HG03469 (cell line): ENCODE results near the gene GCFC2.
A peak's percentile ranks its signal among the peaks of the same experiment; 100 is the strongest.
"Not testable (repeated sequence)": the region's sequence is repeated elsewhere in the genome, so short reads cannot be mapped to it uniquely, and the experiment has no call there.

ENCODE experiments used
- ATAC-seq: cut with Tn5 transposase; IDR thresholded peaks from one replicate; pipeline ENCODE4 v1.9.1; 2021; ENCODE audit warnings: mild to moderate bottlenecking, moderate library complexity, moderate number of reproducible peaks; ENCODE audit not compliant: unreplicated experiment

GCFC2 gene

GRCh38 chr2:75683430-75683829 is 27.3 kb downstream of the GCFC2 start:
- ATAC-seq: not testable (repeated sequence)

DNA sequence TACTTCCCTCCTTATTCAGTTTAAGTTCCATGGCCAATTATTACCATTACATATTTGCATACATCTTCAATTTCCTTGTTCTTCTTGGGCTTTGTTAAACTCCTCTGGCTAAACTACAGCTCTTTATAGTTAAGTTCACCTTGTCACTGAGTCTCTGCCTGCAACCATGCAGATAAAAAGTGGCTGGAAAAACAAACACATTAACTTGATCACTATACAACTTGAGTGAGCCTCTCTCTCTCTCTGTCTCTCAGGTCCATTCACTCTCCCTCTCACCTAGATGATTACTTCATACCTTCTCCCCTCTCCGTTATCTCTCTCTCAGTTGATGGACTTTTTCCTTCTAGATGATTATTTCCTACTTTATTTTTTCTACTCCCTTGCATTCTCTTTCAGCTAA is 30.3 kb downstream of the GCFC2 start:
- no peak for ATAC-seq

GRCh38 chr2:75679556-75679955 is 31.2 kb downstream of the GCFC2 start:
- no peak for ATAC-seq

DNA sequence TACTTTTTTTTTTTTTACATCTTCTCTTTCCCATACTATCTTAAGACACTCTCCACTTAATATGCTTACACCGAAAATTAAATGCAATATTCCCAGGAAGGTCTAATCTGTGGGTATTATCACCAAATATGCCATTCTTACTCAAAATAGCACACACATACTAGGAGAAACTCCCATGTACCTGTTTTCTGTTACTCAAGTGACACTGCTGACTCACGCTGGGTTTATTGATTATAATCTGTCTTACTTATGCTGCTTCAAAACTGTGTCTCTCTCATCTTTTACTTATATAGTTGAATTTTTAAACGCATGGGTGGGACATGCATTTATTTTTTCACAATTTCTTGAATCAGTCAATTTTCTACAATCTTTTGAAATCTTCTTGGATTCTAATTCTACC is 34.3 kb downstream of the GCFC2 start:
- no peak for ATAC-seq

GRCh38 chr2:75675908-75676307 is 34.8 kb downstream of the GCFC2 start:
- no peak for ATAC-seq

DNA sequence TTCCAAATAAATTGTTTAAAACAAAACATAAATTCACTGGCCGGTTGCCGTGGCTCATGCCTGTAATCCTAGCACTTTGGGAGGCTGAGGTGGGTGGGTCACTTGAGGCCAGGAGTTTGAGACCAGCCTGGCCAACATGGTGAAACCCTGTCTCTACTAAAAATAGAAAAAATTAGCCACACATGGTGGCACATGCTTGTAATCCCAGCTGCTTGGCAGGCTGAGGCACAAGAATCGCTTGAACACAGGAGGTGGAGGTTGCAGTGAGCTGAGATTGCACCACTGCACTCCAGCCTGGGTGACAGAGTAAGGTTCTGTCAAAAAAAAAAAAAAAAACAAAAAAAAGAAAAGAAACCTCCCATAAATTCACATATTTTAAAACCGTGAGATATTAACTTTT is 35.3 kb downstream of the GCFC2 start:
- ATAC-seq: not testable (repeated sequence)

DNA sequence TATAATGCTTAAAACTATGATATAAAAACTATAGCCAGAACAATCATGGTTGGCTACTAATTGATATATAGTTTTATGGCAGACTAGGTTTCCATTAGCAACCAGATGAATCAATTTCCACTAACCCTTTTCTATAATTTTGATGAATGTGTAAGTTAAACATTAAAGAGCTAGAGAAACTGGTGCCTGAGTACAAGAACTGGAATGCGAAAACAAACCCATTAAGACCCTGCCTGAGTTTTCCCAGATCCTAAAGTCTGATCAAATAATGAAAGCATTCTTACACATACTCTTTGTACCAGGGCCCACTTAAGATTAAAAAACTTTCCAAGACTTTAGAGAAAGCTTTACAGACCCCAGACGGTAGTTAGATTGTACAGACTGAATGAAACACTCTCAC is 42.8 kb downstream of the GCFC2 start:
- ATAC-seq: no peak

DNA sequence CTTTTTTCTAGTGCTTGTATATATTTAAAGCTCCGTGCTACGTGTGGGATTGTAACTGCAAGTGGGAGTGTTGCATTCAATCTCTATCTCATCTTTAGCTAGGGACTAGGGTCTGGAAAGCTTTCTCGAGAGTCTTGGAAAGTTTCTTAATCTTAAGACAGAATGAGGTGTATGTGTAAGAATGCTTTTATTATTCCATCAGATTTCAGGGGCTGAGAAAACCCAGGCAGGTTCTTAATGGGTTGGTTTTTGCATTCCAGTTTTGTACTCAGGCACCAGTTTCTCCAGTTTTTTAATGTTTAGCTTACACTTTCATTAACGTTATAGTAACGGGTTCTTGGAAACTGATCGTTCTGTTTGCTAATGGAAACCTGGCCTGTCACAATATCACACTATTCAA is 43.8 kb downstream of the GCFC2 start:
- no peak for ATAC-seq

- ATAC-seq: no peak
Measured at GRCh38 chr2:75657798-75658197, 52.9 kb downstream of the GCFC2 start.

DNA sequence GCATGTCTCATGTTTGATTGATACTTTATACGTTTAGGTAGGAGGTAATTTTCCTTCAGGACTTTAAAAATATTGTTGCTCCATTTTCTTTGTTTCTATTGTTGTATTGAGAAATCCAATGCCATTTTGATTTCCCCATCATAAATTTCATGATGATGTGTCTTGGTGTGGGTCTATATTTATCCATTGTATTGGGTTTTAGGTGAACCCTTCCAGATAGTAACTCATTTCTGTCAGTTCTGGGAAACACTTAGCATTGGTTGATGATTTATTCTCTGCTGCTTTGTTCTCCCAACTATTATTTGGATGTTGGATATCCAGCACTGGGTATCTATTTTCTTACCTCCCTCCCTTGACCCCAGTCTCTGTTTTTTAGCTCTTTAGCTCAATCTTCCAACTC is 54.2 kb downstream of the GCFC2 start:
- no peak for ATAC-seq

DNA sequence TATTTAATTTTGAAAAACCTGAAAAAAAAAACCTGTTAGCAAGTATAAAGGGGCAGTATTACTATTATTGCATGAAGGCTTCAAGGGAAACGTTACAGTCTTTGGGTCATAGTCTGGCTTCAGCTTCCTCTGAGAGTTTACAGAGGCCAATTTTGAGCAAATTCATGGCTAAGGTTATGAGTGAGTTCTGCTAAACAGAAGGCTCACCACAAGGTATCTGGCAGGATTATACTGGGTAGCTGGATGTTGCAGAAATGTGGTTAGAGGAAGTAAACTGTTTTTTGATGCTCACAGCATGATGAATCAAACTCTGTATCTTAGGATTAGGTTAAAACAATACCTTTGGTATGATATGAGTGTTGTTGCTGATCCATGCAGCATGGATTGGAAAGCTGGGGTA is 54.9 kb downstream of the GCFC2 start:
- no peak for ATAC-seq

DNA sequence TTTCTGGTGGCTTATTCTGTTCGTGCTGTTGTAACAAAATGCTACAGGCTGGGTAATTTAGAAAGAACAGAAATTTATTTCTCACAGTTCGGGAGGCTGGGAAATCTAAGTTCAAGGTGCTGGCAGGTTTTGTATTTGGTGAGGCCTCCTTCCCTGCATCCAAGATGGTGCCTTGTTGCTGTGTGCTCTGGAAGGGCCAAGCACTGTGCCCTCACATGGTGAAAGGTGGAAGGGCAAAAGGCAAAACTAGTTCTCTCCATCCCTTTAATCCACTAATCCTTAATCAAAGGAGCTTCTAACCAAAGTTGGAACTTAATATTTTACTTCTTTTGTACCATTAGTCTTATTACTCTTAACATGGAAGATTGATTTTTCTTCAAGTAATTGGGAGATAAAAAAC is 56.7 kb downstream of the GCFC2 start:
- no peak for ATAC-seq

DNA sequence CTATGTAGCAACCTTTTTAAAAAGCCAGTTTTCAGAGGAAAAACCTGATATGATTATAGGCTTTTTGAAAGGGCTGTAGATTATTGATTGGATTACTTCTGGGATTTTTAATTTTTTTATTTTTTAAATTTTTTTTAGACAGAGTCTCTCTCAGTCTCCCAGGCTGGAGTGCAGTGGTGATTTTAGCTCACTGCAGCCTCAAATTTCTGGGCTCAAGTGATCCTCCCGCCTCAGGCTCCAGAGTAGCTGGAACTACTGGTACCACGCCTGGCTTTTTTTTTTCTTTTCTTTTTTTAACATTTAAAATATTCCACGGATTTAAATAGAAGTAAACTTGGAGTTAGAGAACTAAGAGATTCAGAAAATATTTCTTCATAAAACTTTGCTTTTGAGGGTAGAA is 62.9 kb downstream of the GCFC2 start:
- ATAC-seq: no peak

DNA sequence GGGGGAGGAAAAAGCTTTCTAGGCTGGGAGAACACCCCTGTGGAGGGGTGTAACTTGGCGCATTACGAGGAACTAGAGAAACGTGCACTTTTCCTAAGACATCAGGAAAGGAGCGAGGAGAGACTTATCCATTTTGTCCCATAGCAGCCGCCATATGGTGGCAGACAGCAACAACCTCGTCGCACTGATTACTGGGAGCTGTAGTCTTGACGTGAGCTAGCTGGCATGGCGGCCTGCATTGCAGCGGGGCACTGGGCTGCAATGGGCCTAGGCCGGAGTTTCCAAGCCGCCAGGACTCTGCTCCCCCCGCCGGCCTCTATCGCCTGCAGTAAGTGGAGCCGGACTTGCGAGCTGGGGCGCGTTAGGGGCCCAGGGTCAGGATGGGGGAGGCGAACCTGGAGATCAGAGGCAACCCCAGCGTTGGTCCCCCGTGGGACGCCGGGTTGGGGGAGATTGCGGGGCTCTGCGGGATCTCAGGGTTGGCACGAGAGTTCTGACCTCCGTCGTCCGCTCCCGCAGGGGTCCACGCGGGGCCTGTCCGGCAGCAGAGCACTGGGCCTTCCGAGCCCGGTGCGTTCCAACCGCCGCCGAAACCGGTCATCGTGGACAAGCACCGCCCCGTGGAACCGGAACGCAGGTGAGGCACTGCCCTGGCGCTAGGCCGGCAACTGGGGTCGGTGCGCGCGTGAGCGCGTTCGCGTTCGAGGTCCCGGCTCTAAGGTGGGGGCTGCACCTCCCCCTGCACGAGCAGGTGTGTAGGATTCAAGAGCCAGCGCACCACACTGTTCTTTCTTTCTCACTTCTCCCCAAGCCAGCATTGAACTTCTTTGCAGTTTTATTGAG is 63.9 kb downstream of the GCFC2 start, which contains the start of gene MRPL19:
Gene MRPL19, plus strand, starts transcription at position 201 of the 843 bp plus-strand sequence. Its CDS starts 25 bp downstream, at position 226.
- ATAC-seq: peak; percentile 93

DNA sequence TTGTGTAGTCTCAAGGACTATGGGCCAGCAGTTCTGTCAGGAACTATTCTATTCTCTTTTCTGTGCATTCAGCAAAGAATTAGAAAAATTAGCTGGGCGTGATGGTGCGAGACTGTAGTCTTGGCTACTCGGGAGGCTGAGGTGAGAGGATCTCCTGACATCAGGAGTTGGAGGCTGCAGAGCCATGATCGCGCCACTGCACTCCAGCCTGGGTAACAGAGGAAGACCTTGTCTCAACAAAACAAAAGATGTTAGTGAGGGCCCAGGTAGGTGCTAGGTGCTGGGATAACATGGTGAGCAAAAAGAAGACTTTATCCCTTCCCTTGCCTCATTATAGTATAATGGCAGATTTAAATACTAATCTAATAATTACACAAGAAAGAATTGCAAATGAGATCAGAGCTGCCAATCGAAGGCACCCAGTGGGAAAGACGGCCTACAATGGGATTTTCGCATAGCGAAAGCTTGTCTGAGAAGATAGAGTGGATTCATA is 64.6 kb downstream of the GCFC2 start:
- no peak for ATAC-seq

- ATAC-seq: no peak
Measured at GRCh38 chr2:75645643-75646042, 65.1 kb downstream of the GCFC2 start.

- no peak for ATAC-seq
Measured at GRCh38 chr2:75643980-75644379, 66.7 kb downstream of the GCFC2 start.

DNA sequence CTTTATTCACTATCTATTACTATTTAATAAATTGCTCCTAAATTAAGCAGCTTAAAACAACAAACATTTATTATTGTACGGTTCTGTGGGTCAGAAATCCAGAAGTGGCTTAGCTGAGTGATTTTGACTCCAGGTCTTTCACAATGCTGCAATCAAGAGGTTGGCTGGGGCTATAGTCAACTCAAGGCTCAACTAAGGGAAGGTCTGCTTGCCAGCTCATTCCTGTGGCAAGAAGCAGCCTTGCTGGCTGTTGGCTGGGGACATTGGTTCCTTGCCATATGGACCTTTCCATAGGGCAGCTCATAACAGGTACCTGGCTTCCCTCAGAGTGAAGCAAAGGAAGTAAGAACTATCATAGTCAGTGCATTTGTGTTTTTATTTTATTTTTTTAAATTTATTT is 69.1 kb downstream of the GCFC2 start:
- ATAC-seq: no peak

GRCh38 chr2:75640621-75641121 is 70.0 kb downstream of the GCFC2 start:
- ATAC-seq: peak; percentile 96

DNA sequence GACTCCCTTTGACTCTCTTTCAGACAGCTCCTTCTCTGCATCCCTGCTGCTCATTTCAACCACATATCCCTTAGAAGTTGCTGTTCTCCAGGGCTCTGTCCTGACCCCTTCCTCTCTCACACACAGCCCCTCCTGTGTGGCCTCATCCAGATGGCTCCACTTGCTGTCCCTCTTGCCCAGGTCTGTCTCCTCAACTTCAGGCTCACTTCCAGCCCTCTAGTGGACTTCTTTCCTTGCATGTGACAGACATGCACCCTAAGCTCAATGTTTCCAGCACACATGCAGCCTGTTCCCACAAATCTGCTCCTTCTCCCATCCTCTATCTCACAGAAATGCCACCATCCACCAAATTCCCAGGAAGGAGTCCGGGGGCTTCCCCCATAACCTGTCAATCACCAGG is 73.1 kb downstream of the GCFC2 start:
- ATAC-seq: no peak

DNA sequence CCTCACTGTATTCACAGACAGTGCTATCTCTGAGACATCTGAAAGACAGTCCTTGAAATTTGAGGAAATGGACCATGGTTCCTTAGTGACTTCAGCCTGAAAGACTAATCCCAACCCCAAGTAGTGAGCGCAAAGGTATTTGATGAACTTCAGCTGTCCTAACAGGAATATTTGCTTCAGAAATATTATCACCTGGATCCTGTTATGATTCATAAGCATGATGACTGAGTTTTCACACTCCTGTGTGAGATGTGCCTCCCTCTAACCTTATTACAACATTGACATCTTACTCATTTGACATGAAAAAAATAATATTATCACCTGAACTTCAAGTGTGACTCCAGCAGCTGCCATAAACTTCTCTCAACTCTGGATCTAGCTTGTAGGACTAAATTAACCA is 75.8 kb downstream of the GCFC2 start:
- no peak for ATAC-seq

DNA sequence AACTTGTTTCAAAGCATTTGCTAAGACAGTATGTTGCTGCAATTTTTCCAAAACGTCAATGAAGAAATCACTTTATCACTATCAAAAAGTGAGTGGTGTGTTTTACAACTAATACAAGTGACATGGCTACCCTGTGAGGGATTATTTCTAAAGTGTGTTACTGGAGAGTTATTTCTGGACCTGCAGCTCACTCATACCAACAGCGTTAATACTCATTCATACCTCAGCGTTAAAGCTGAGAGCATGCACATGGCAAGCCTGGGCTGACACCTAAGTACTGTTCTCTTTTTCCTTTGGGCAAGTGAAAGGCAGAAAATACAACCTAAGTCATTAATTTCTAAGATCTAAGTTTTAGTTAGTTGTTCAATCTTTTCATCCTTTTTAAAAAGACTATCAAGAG is 77.1 kb downstream of the GCFC2 start:
- ATAC-seq: no peak
